B cell (primary cell): ENCODE results near the gene CHD9NB. TPM values are rescaled to one million over a fixed set of nuclear protein-coding genes. Genes with fewer than 3 reads are reported as not detected.

ENCODE experiments used
- ATAC-seq: fragments of 200-7000 bp; cut with Tn5 transposase; one replicate; pipeline ENCODE4 v1.10.0; 2021; ENCODE audit warnings: low read depth, mild to moderate bottlenecking, moderate number of reproducible peaks, moderate library complexity
- CTCF ChIA-PET: fragments of 350-600 bp; sonication (Branson Sonifier 250); formaldehyde crosslinking; loops from one replicate; lab custom pipeline; 2021; ENCODE audit warnings: antibody characterized with exemption, inconsistent platforms; lab: Charles Lee
- POLR2A ChIA-PET: fragments of 350-600 bp; sonication (Branson Sonifier 250); formaldehyde crosslinking; loops from one replicate; lab custom pipeline; 2021; ENCODE audit warnings: antibody characterized with exemption; lab: Charles Lee
- DNase-seq: peaks from one replicate; pipeline ENCODE4 v3.0.0; 2013
- H2AFZ ChIP-seq: 2 replicates; pipeline ENCODE4 v1.6.1; 2012; ENCODE audit warnings: mild to moderate bottlenecking, low read depth, low read length; ENCODE audit not compliant: insufficient read depth, poor library complexity, severe bottlenecking
- H3K27ac ChIP-seq, 2 donors: 1 replicate in 1 of 2; 2 replicates in 1 of 2; pipeline ENCODE4 v1.5.1; 2012 to 2013; ENCODE audit warnings: low read length in 2 of 2, mild to moderate bottlenecking in 2 of 2, moderate library complexity in 1 of 2
- H3K27me3 ChIP-seq, 4 experiments: fragments of 200-600 bp in 1 of 4; sonication (generic) in 1 of 4; replicated peaks in 1 of 4; 1 replicate in 2 of 4; 2 replicates in 2 of 4; pipeline versions ENCODE4 v1.6.1 to v1.7.0; 2013 to 2016; ENCODE audit warnings: low read length in 3 of 4, mild to moderate bottlenecking in 2 of 4, mixed read lengths in 1 of 4, moderate library complexity in 1 of 4; ENCODE audit not compliant: insufficient read depth in 4 of 4, control insufficient read depth in 3 of 4; ENCODE audit errors: control extremely low read depth in 1 of 4
- H3K36me3 ChIP-seq, 2 experiments: replicated peaks in 1 of 2; 1 replicate in 1 of 2; 2 replicates in 1 of 2; pipeline versions ENCODE4 v1.6.1 to v1.7.1; 2013; ENCODE audit warnings: low read length in 1 of 2; ENCODE audit not compliant: insufficient read depth in 2 of 2, control insufficient read depth in 1 of 2; ENCODE audit errors: control extremely low read depth in 1 of 2, extremely low read depth in 1 of 2
- H3K4me1 ChIP-seq, 2 donors: fragments of 200-600 bp in 1 of 2; sonication (generic) in 1 of 2; 1 replicate in 1 of 2; 2 replicates in 1 of 2; pipeline versions ENCODE4 v1.5.1 to v1.6.1; 2013 to 2017; ENCODE audit warnings: low read length in 2 of 2; ENCODE audit not compliant: control insufficient read depth in 2 of 2, insufficient read depth in 2 of 2
- H3K4me2 ChIP-seq: replicated peaks from 2 replicates; pipeline ENCODE3; 2012; ENCODE audit warnings: mild to moderate bottlenecking, low read depth, low read length; ENCODE audit not compliant: poor library complexity, severe bottlenecking
- H3K4me3 ChIP-seq, 5 experiments: fragments of 200-600 bp in 1 of 5; sonication (generic) in 1 of 5; 1 replicate in 3 of 5; 2 replicates in 2 of 5; pipeline versions ENCODE4 v1.5.1 to v1.7.0; 2011 to 2016; ENCODE audit warnings: low read length in 4 of 5, mild to moderate bottlenecking in 4 of 5, low read depth in 2 of 5, control low read depth in 1 of 5, moderate library complexity in 1 of 5; ENCODE audit not compliant: insufficient read depth in 1 of 5; ENCODE audit errors: control extremely low read depth in 1 of 5, extremely low read depth in 1 of 5
- H3K79me2 ChIP-seq: fragments of 200-600 bp; sonication (generic); one replicate; pipeline ENCODE4 v1.6.0; 2016; ENCODE audit warnings: low read length; ENCODE audit not compliant: control insufficient read depth, insufficient read depth
- H3K9ac ChIP-seq: fragments of 200-600 bp; sonication (generic); 2 replicates; pipeline ENCODE4 v1.6.1; 2017; ENCODE audit warnings: mild to moderate bottlenecking, low read length, moderate library complexity
- H3K9me3 ChIP-seq, 3 donors: one replicate each; pipeline versions ENCODE4 v1.6.1 to v1.7.1; 2013; ENCODE audit warnings: low read length in 2 of 3; ENCODE audit not compliant: control insufficient read depth in 2 of 3, insufficient read depth in 1 of 3; ENCODE audit errors: control extremely low read depth in 1 of 3
- H4K20me1 ChIP-seq: 2 replicates; pipeline ENCODE4 v1.6.0; 2012; ENCODE audit warnings: mild to moderate bottlenecking, low read length; ENCODE audit not compliant: insufficient read depth, control insufficient read depth, poor library complexity, severe bottlenecking
- H3K27ac Mint-ChIP-seq: one replicate; pipeline ENCODE4 v1.8.0; 2021; ENCODE audit warnings: mixed read lengths
- H3K27me3 Mint-ChIP-seq: one replicate; pipeline ENCODE4 v1.8.0; 2021; ENCODE audit warnings: mixed read lengths
- H3K4me1 Mint-ChIP-seq: one replicate; pipeline ENCODE4 v1.8.0; 2021; ENCODE audit warnings: mixed read lengths
- H3K4me3 Mint-ChIP-seq: one replicate; pipeline ENCODE4 v1.8.0; 2021; ENCODE audit warnings: mixed read lengths
- H3K9me3 Mint-ChIP-seq: one replicate; pipeline ENCODE4 v1.8.0; 2022; ENCODE audit warnings: mixed read lengths; ENCODE audit not compliant: insufficient read depth
- CTCF ChIP-seq: fragments of 200-600 bp; IDR thresholded peaks from one replicate; pipeline ENCODE4 v1.8.0; 2022; ENCODE audit warnings: antibody characterized with exemption, mild to moderate bottlenecking
- EZH2 ChIP-seq: IDR thresholded peaks from 2 replicates; pipeline ENCODE4 v1.6.1; 2012; ENCODE audit warnings: borderline replicate concordance, low read depth, mild to moderate bottlenecking, moderate library complexity, low read length; ENCODE audit not compliant: insufficient read depth, poor library complexity, severe bottlenecking
- WGBS: methylation state at CpG from one replicate; pipeline ENCODE4 v1.1.5; 2013; ENCODE audit warnings: missing lambda C conversion rate; ENCODE audit not compliant: insufficient coverage; 5-methylcytosine and 5-hydroxymethylcytosine counted together
- intact Hi-C: fragments of 100-400 bp; cut with micrococcal nuclease; formaldehyde crosslinking; loops from one replicate; pipeline ENCODE4 v1.10.0; 2022
- polyA plus RNA-seq: library from polyadenylated mRNA; depleted of rRNA; stranded (reverse); fragments of >200 nt; gene quantifications from 2 replicates; pipeline ENCODE4 v1.2.3, GENCODE V29; 2012
- total RNA-seq, 2 donors: library from RNA; stranded (reverse); fragments of 120-200 nt in 1 of 2; gene quantifications; 1 replicate in 1 of 2; 2 replicates in 1 of 2; pipeline versions ENCODE4 v1.2.3 to v1.2.4, GENCODE V29; 2013 to 2022

The CHD9NB gene
- total and polyA plus RNA-seq, 2 donors (not counting 1 experiment from before 2014, with no cell fraction given), result not detected

GRCh38 chr16:53080345-53081031, 27.8 kb upstream of the CHD9NB start:
- DNase-seq, result no peak
- H3K4me1 ChIP-seq, result peaks cover 0 to 12% of the 10 kb centered on the region in 2 donors
- 97% methylated on average over 7 of the region's 8 CpGs for WGBS
- no peak for ATAC-seq
- POLR2A ChIA-PET, result no interaction called here
- CTCF ChIA-PET, result interaction anchor here (0.6 to 2.7 kb wide), 4 partner anchors 9 to 25 kb away, joined by 3 to 13 read pairs (median 4); partner anchors contain the start of gene CHD9
- H2AFZ ChIP-seq, result no peak overlapping the region
- no peaks in the 10 kb centered on the region for H3K27me3 Mint-ChIP-seq
- H3K36me3 ChIP-seq, result peaks cover 3 to 21% of the 10 kb centered on the region in 2 experiments
- no peaks in the 10 kb centered on the region for H3K27me3 ChIP-seq
- H3K9me3 ChIP-seq, result no peaks in the 10 kb centered on the region
- no peaks in the 10 kb centered on the region for H3K9me3 Mint-ChIP-seq
- no peak for TF ChIP-seq CTCF
- TF ChIP-seq EZH2, result no peak
- H4K20me1 ChIP-seq, result peaks cover 12% of the 10 kb centered on the region
- peaks cover 47% of the 10 kb centered on the region for H3K4me1 Mint-ChIP-seq
- H3K4me3 Mint-ChIP-seq, result no peak overlapping the region
- H3K4me2 ChIP-seq, result no peak overlapping the region
- no peak overlapping the region for H3K4me3 ChIP-seq
- H3K27ac ChIP-seq, result no peak overlapping the region
- H3K79me2 ChIP-seq, result peaks cover 86% of the 10 kb centered on the region
- H3K9ac ChIP-seq, result no peak overlapping the region
- intact Hi-C loops, result no loop called here
- no peak overlapping the region for H3K27ac Mint-ChIP-seq

GRCh38 chr16:53078765-53079485, 26.2 kb upstream of the CHD9NB start:
- Histone ChIP-seq H3K27ac (no peak overlapping the region), H3K36me3 (peaks cover 3 to 17% of the 10 kb centered on the region in 2 experiments), H3K27me3 (no peaks in the 10 kb centered on the region), H3K9me3 (peaks cover 0 to 8% (median 3%) of the 10 kb centered on the region in 3 donors), H2AFZ (no peak overlapping the region), H3K9ac (no peak overlapping the region), H3K4me1 (peaks cover 0 to 8% of the 10 kb centered on the region in 2 donors), H3K4me3 (no peak overlapping the region), H3K4me2 (no peak overlapping the region), H3K79me2 (peaks cover 86% of the 10 kb centered on the region), H4K20me1 (peaks cover 12% of the 10 kb centered on the region)
- no peak for ATAC-seq
- intact Hi-C loops, result no loop called here
- H3K9me3 Mint-ChIP-seq, result peaks cover 2% of the 10 kb centered on the region
- DNase-seq, result no peak
- H3K4me1 Mint-ChIP-seq, result peaks cover 51% of the 10 kb centered on the region
- WGBS, result 80% methylated on average over 3 of the region's 6 CpGs
- H3K27me3 Mint-ChIP-seq, result no peaks in the 10 kb centered on the region
- POLR2A ChIA-PET, result no interaction called here
- no peak overlapping the region for H3K27ac Mint-ChIP-seq
- no peak overlapping the region for H3K4me3 Mint-ChIP-seq
- TF ChIP-seq CTCF (no peak), EZH2 (no peak)
- CTCF ChIA-PET, result interaction anchor here (0.8 to 2.7 kb wide), 4 partner anchors 11 to 134 kb away, joined by 3 to 13 read pairs (median 3); partner anchors contain the start of gene CHD9
